ENCODE results near the gene CHST7.

The CHST7 gene

GRCh38 chrX:46611658-46612362 lies 38.2 kb downstream of the CHST7 start:
- Histone ChIP-seq H4K20me1 (ENCODE audit: low read depth, low read length) (no peaks in the 10 kb centered on the region), H3K4me3 (ENCODE audit: insufficient read depth, low read length, poor library complexity, severe bottlenecking) (no peak overlapping the region), H3K9me3 (ENCODE audit: insufficient read depth, low read length) (no peaks in the 10 kb centered on the region), H3K27me3 (ENCODE audit: low read length) (no peaks in the 10 kb centered on the region), H2AFZ (ENCODE audit: low read depth, low read length, severe bottlenecking) (no peak overlapping the region), H3K9ac (ENCODE audit: low read length) (no peak overlapping the region), H3K79me2 (ENCODE audit: insufficient read depth, low read length) (no peaks in the 10 kb centered on the region), H3F3A (ENCODE audit: insufficient read depth) (no peaks in the 10 kb centered on the region), H3K27ac (ENCODE audit: low read depth, low read length) (no peak overlapping the region), H3K36me3 (ENCODE audit: low read length) (no peaks in the 10 kb centered on the region), H3K4me2 (ENCODE audit: low read depth, low read length, poor library complexity, severe bottlenecking) (no peak overlapping the region), H3K9me2 (replicated peaks; ENCODE audit: insufficient read depth, low read length) (no peaks in the 10 kb centered on the region)
- no peak for TF ChIP-seq CTCF (IDR thresholded peaks at IDR 0.05; ENCODE audit: insufficient read depth, low read length, poor library complexity, severe bottlenecking)
- TF ChIP-seq EZH2phosphoT487 (conservative IDR thresholded peaks at IDR 0.05; ENCODE audit: low read length): no peak

GRCh38 chrX:46617906-46618305 lies 44.3 kb downstream of the CHST7 start:
- Histone ChIP-seq H3K9ac (ENCODE audit: low read length) (no peak overlapping the region), H3K9me2 (replicated peaks; ENCODE audit: insufficient read depth, low read length) (no peaks in the 10 kb centered on the region), H3F3A (ENCODE audit: insufficient read depth) (no peaks in the 10 kb centered on the region), H3K79me2 (ENCODE audit: insufficient read depth, low read length) (no peaks in the 10 kb centered on the region), H3K27ac (ENCODE audit: low read depth, low read length) (no peak overlapping the region), H2AFZ (ENCODE audit: low read depth, low read length, severe bottlenecking) (no peak overlapping the region), H3K4me2 (ENCODE audit: low read depth, low read length, poor library complexity, severe bottlenecking) (no peak overlapping the region), H4K20me1 (ENCODE audit: low read depth, low read length) (no peaks in the 10 kb centered on the region), H3K36me3 (ENCODE audit: low read length) (0 out of 2 replicates have a peak, but pooled peaks cover 3% of the 10 kb centered on the region), H3K27me3 (ENCODE audit: low read length) (no peaks in the 10 kb centered on the region), H3K9me3 (ENCODE audit: insufficient read depth, low read length) (no peaks in the 10 kb centered on the region), H3K4me3 (ENCODE audit: insufficient read depth, low read length, poor library complexity, severe bottlenecking) (no peak overlapping the region)
- TF ChIP-seq CTCF (IDR thresholded peaks at IDR 0.05; ENCODE audit: insufficient read depth, low read length, poor library complexity, severe bottlenecking) (no peak), EZH2phosphoT487 (conservative IDR thresholded peaks at IDR 0.05; ENCODE audit: low read length) (no peak)

GRCh38 chrX:46618947-46619346 lies 45.4 kb downstream of the CHST7 start:
- Histone ChIP-seq H3K27me3 (ENCODE audit: low read length) (no peaks in the 10 kb centered on the region), H2AFZ (ENCODE audit: low read depth, low read length, severe bottlenecking) (no peak overlapping the region), H3K9me3 (ENCODE audit: insufficient read depth, low read length) (no peaks in the 10 kb centered on the region), H3K9me2 (replicated peaks; ENCODE audit: insufficient read depth, low read length) (no peaks in the 10 kb centered on the region), H3K36me3 (ENCODE audit: low read length) (0 out of 2 replicates have a peak, but pooled peaks cover 3% of the 10 kb centered on the region), H3K4me3 (ENCODE audit: insufficient read depth, low read length, poor library complexity, severe bottlenecking) (no peak overlapping the region), H3K4me2 (ENCODE audit: low read depth, low read length, poor library complexity, severe bottlenecking) (no peak overlapping the region), H4K20me1 (ENCODE audit: low read depth, low read length) (no peaks in the 10 kb centered on the region), H3F3A (ENCODE audit: insufficient read depth) (no peaks in the 10 kb centered on the region), H3K9ac (ENCODE audit: low read length) (no peak overlapping the region), H3K27ac (ENCODE audit: low read depth, low read length) (no peak overlapping the region), H3K79me2 (ENCODE audit: insufficient read depth, low read length) (no peaks in the 10 kb centered on the region)
- TF ChIP-seq EZH2phosphoT487 (conservative IDR thresholded peaks at IDR 0.05; ENCODE audit: low read length) (no peak), CTCF (IDR thresholded peaks at IDR 0.05; ENCODE audit: insufficient read depth, low read length, poor library complexity, severe bottlenecking) (no peak)

Measured in SU-DHL-6 (cell line).